Smooth muscle cell (in vitro differentiated cells): Measurements from ENCODE around the gene MYBPC3. TPM values are rescaled to one million over a fixed set of nuclear protein-coding genes. Genes with fewer than 3 reads are reported as not detected.

ENCODE experiments used
- DNase-seq: peaks from one replicate; lab custom pipeline; 2025; ENCODE audit not compliant: unreplicated experiment; lab: John Stamatoyannopoulos, UW
- H2AFZ ChIP-seq: fragments of 200-600 bp; sonication (generic); 2 replicates; pipeline ENCODE4 v1.6.0; 2016; ENCODE audit warnings: antibody characterized with exemption, low read depth, mild to moderate bottlenecking
- H3F3A ChIP-seq: fragments of 200-600 bp; sonication (generic); 2 replicates; pipeline ENCODE4 v1.6.0; 2017; ENCODE audit warnings: antibody characterized with exemption, low read depth
- H3K27ac ChIP-seq: fragments of 200-600 bp; sonication (generic); 2 replicates; pipeline ENCODE4 v1.5.1; 2016; ENCODE audit warnings: low read depth, mild to moderate bottlenecking
- H3K27me3 ChIP-seq: fragments of 200-600 bp; sonication (generic); 2 replicates; pipeline ENCODE4 v1.6.1; 2016; ENCODE audit warnings: low read depth, mild to moderate bottlenecking
- H3K36me3 ChIP-seq: fragments of 200-600 bp; sonication (generic); 2 replicates; pipeline ENCODE4 v1.5.1; 2016; ENCODE audit warnings: low read depth
- H3K4me1 ChIP-seq: fragments of 200-600 bp; sonication (generic); 2 replicates; pipeline ENCODE4 v1.5.1; 2016; ENCODE audit warnings: low read depth
- H3K4me2 ChIP-seq: fragments of 200-600 bp; sonication (generic); 2 replicates; pipeline ENCODE4 v1.6.0; 2016; ENCODE audit warnings: mild to moderate bottlenecking
- H3K4me3 ChIP-seq: fragments of 200-600 bp; sonication (generic); 2 replicates; pipeline ENCODE4 v1.5.1; 2016; ENCODE audit warnings: mild to moderate bottlenecking
- H3K79me2 ChIP-seq: fragments of 200-600 bp; sonication (generic); 2 replicates; pipeline ENCODE4 v1.6.0; 2016; ENCODE audit warnings: low read depth, mild to moderate bottlenecking
- H3K9ac ChIP-seq: fragments of 200-600 bp; sonication (generic); 2 replicates; pipeline ENCODE4 v1.6.0; 2016; ENCODE audit warnings: low read depth
- H3K9me3 ChIP-seq: fragments of 200-600 bp; sonication (generic); replicated peaks from 2 replicates; pipeline ENCODE4 v1.5.1; 2016; ENCODE audit warnings: low read depth
- H4K20me1 ChIP-seq: fragments of 200-600 bp; sonication (generic); 2 replicates; pipeline ENCODE4 v1.6.0; 2016; ENCODE audit warnings: low read depth
- WGBS: methylation state at CpG from one replicate; pipeline ENCODE4 v1.1.7; 2016; ENCODE audit warnings: low lambda C conversion rate; 5-methylcytosine and 5-hydroxymethylcytosine counted together
- polyA plus RNA-seq: library from polyadenylated mRNA; unstranded; fragments of >200 nt; fragmentation: Nextera tagmentation; extraction: Ambion mirVana; gene quantifications from 2 replicates; pipeline ENCODE4 v1.2.1, GENCODE V29; 2016
- total RNA-seq: library from RNA; depleted of rRNA; stranded (reverse); fragments of >200 nt; gene quantifications from 2 replicates; pipeline ENCODE4 v1.2.3, GENCODE V29; 2014
- TF ChIP-seq, protein P1 (sequence below): fragments of 200-600 bp; sonication (generic); IDR thresholded peaks from 2 replicates; pipeline ENCODE4 v1.5.1; 2017; ENCODE audit warnings: borderline replicate concordance, mild to moderate bottlenecking, antibody characterized with exemption; ENCODE audit not compliant: insufficient read depth, poor library complexity, severe bottlenecking

MYBPC3 gene
- total and polyA plus RNA-seq, 2 experiments from 2014 or later, result 0.03 TPM; not detected in 1

DNA sequence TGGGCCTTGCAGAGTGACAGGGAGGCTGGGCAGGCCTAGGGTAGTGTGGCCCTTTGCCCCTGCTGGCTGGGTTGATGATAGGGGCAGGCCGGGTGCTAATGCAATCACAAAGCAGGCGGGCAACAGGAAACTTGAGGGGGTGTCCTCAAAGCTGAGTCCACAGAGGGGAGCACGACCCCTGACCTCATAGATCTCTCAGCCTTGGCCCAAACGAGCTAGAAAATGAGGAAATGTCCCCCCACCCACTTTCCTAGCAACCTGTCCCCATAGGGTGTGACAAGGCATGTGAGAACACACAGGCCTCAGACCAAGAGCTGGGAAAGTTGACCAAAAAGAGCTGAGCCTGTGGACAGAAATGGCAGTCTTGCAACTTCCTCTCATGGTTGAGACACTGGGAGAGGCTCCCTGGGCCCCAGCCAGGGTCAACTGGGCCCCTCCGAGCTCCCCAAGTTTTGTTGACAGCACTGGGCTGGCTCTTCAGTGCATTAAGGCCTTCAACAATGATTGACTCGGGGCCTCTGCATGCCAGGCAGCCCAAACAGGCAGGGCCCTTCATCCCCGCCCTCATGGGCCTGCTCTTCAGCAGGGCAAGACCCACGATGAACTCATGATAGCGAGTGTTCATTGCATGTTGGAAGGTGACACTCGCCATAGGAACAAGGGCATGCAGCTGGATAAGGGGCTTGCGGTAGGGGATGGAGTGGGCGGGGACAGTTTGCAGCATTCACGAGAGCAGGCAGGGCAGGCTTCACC lies 35.6 kb upstream of the MYBPC3 start:
- Histone ChIP-seq H3K27me3 (no peaks in the 10 kb centered on the region), H3K9ac (no peak overlapping the region), H3K9me3 (no peaks in the 10 kb centered on the region), H3K79me2 (no peaks in the 10 kb centered on the region), H2AFZ (no peak overlapping the region), H3K27ac (no peak overlapping the region), H3K36me3 (no peaks in the 10 kb centered on the region), H3F3A (no peaks in the 10 kb centered on the region), H4K20me1 (no peaks in the 10 kb centered on the region), H3K4me2 (no peak overlapping the region), H3K4me3 (no peak overlapping the region), H3K4me1 (no peaks in the 10 kb centered on the region)
- 85% methylated on average over 12 of the region's 13 CpGs for WGBS
- TF ChIP-seq, protein P1, sequence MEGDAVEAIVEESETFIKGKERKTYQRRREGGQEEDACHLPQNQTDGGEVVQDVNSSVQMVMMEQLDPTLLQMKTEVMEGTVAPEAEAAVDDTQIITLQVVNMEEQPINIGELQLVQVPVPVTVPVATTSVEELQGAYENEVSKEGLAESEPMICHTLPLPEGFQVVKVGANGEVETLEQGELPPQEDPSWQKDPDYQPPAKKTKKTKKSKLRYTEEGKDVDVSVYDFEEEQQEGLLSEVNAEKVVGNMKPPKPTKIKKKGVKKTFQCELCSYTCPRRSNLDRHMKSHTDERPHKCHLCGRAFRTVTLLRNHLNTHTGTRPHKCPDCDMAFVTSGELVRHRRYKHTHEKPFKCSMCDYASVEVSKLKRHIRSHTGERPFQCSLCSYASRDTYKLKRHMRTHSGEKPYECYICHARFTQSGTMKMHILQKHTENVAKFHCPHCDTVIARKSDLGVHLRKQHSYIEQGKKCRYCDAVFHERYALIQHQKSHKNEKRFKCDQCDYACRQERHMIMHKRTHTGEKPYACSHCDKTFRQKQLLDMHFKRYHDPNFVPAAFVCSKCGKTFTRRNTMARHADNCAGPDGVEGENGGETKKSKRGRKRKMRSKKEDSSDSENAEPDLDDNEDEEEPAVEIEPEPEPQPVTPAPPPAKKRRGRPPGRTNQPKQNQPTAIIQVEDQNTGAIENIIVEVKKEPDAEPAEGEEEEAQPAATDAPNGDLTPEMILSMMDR, result no peak
- DNase-seq, result no peak

DNA sequence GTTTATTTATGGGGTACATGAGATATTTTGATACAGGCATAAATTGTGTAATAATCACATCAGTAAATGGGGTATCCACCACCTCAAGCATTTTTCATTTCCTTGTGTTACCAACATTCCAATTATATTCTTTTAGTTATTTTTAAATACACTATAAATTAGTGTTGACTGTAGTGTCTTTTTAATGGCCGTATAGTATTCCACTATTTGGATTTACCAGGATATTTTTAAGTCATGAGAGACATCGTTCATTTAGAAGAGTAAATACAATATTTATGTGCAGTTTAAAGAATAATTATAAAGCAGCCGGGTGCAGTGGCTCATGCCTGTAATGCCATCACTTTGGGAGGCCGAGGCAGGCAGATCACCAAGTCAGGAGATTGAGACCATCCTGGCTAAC lies 32.0 kb upstream of the MYBPC3 start:
- Histone ChIP-seq H3F3A (no peaks in the 10 kb centered on the region), H3K27me3 (no peaks in the 10 kb centered on the region), H3K4me2 (no peak overlapping the region), H3K9me3 (no peaks in the 10 kb centered on the region), H3K79me2 (no peaks in the 10 kb centered on the region), H3K4me1 (no peaks in the 10 kb centered on the region), H4K20me1 (no peaks in the 10 kb centered on the region), H3K36me3 (no peaks in the 10 kb centered on the region), H3K4me3 (no peak overlapping the region), H3K27ac (no peak overlapping the region), H3K9ac (no peak overlapping the region), H2AFZ (no peak overlapping the region)
- 95% methylated on average over 4 of the region's 4 CpGs for WGBS
- TF ChIP-seq, protein P1, result no peak
- DNase-seq, result no peak

DNA sequence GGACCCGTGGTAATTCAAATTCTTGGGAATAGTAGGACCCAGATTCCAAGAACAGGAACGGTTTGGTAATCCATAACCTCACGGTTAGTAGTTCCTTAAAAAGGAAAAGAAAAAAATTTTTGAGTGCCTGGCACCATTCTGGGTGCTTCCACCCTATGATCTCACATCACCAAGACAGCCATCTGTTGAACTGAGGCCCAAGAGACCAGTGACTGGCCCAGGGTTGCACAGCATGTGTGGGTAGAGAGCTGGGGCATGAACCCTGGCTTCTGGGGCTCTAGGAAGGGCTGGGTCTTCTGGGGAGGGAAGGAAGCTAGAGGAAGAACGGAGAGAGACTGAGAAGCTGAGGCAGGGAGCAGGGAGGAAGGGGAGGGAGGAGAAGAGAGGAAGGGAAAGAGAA lies 30.6 kb upstream of the MYBPC3 start:
- Histone ChIP-seq H3K36me3 (no peaks in the 10 kb centered on the region), H3K9ac (no peak overlapping the region), H3K27ac (no peak overlapping the region), H4K20me1 (no peaks in the 10 kb centered on the region), H2AFZ (no peak overlapping the region), H3K4me1 (no peaks in the 10 kb centered on the region), H3K4me2 (no peak overlapping the region), H3K4me3 (no peak overlapping the region), H3K27me3 (no peaks in the 10 kb centered on the region), H3K79me2 (no peaks in the 10 kb centered on the region), H3F3A (no peaks in the 10 kb centered on the region), H3K9me3 (no peaks in the 10 kb centered on the region)
- 78% methylated on average over 4 of the region's 4 CpGs for WGBS
- TF ChIP-seq, protein P1, result no peak
- no peak for DNase-seq

DNA sequence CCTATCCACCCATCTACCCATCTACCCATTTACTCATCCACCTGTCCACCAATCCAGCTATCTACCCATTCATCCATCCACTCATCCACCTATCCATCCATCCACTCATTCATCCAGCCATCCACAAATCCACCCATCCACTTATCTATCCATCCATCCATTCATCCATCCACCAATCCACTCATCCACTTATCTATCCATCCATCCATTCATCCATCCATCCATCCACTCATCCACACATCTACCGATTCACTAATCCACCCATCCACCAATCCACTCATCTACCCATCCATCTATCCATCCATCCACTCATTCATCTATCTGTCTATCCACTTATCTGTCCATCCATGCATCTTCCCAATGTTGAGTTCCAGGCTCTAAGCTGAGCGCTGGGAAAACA lies 27.6 kb upstream of the MYBPC3 start:
- no peaks in the 10 kb centered on the region for H3K4me1 ChIP-seq
- no peak overlapping the region for H3K9ac ChIP-seq
- H3K36me3 ChIP-seq, result no peaks in the 10 kb centered on the region
- WGBS, result 91% methylated on average over 2 of the region's 2 CpGs
- no peaks in the 10 kb centered on the region for H3K27me3 ChIP-seq
- no peaks in the 10 kb centered on the region for H3K79me2 ChIP-seq
- H2AFZ ChIP-seq, result no peak overlapping the region
- H3K4me2 ChIP-seq, result no peak overlapping the region
- DNase-seq, result no peak
- no peaks in the 10 kb centered on the region for H3F3A ChIP-seq
- H3K4me3 ChIP-seq, result no peak overlapping the region
- H3K9me3 ChIP-seq, result no peaks in the 10 kb centered on the region
- TF ChIP-seq, protein P1, result no peak
- no peak overlapping the region for H3K27ac ChIP-seq
- H4K20me1 ChIP-seq, result no peaks in the 10 kb centered on the region
